SH-SY5Y (cell line): ENCODE data around the gene TVP23A.

ENCODE experiments used
- GATA2 ChIP-seq: IDR thresholded peaks from 2 replicates; pipeline ENCODE4 v1.6.1; 2011; ENCODE audit warnings: mild to moderate bottlenecking, low read depth, low read length
- GATA3 ChIP-seq: IDR thresholded peaks from 2 replicates; pipeline ENCODE4 v1.6.1; 2011; ENCODE audit warnings: low read depth, mild to moderate bottlenecking, low read length, moderate library complexity

GRCh38 chr16:10799736-10800135 lies 18.9 kb downstream of the TVP23A start:
- TF ChIP-seq GATA2 (no peak), GATA3 (no peak)
